ENCODE results near the gene DRAP1. TPM values are rescaled to one million over a fixed set of nuclear protein-coding genes. Genes with fewer than 3 reads are reported as not detected.

The DRAP1 gene
- total RNA-seq, 1 experiment from 2014 or later: 105 TPM

DNA sequence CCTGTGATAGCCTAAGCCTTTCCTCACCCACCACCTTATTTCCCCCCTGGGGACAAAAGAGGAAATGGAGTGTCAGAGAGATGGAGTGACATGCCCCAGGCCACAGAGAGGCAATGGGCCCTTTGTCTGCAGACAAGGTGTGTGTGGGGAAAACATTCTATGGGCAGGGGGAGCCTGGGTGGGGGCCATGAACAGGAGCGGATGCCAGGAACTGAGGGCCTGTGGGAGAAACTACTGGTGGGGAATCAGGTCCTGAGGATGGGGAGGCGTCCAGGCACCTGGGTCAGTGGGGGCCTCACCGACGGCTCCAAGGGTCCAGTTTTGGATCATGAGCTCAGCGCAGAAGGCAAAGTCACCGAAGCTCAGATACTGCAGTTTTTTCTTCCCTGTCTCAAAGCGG, 34.0 kb upstream of the DRAP1 start:
- no peak overlapping the region for H3K14ac ChIP-seq (ENCODE audit: insufficient read depth, low read length)
- H3K23me2 ChIP-seq (ENCODE audit: insufficient read length, low read depth, low read length, poor library complexity, severe bottlenecking): peaks cover 11% of the 10 kb centered on the region
- H3K18ac ChIP-seq (ENCODE audit: insufficient read length, low read depth, low read length): no peak overlapping the region
- peak overlapping the region in 1 of 2 experiments; percentile 56; a peak in 2 of 5 replicates for H3K4me3 Mint-ChIP-seq
- no peak overlapping the region for H4K91ac ChIP-seq (ENCODE audit: insufficient read length, low read depth, low read length)
- no peak overlapping the region for H3K9ac ChIP-seq (ENCODE audit: extremely low read depth, insufficient read length, low read length)
- peaks cover 9% of the 10 kb centered on the region; the same call in 1 of the 2 replicates for H3K4me1 ChIP-seq (ENCODE audit: insufficient read depth, low read length)
- H3T11ph ChIP-seq (ENCODE audit: low read length): no peak overlapping the region
- no peak overlapping the region for H3K27ac ChIP-seq (ENCODE audit: insufficient read length, low read depth, low read length)
- peaks cover 23 to 37% of the 10 kb centered on the region in 2 experiments for H3K4me1 Mint-ChIP-seq
- H4K5ac ChIP-seq (ENCODE audit: insufficient read length, low read depth, low read length): no peak overlapping the region
- H3K9me3 ChIP-seq (ENCODE audit: control insufficient read depth, low read depth, low read length): no peaks in the 10 kb centered on the region
- H2AFZ ChIP-seq (ENCODE audit: low read length): no peak overlapping the region
- no CpG with 5 or more reads among the region's 7 CpGs for WGBS (ENCODE audit: extremely low coverage, insufficient read length, low lambda C conversion rate)
- peaks cover 16% of the 10 kb centered on the region for H3K27me3 Mint-ChIP-seq (ENCODE audit: low read depth)
- H3K9me3 Mint-ChIP-seq: peaks cover 2 to 4% of the 10 kb centered on the region in 2 experiments; a peak in 2 of 5 replicates
- no peak overlapping the region for H4K8ac ChIP-seq (replicated peaks; ENCODE audit: insufficient read length, low read depth, low read length)
- DNase-seq: no peak
- no peak overlapping the region for H2BK5ac ChIP-seq (ENCODE audit: insufficient read length, low read length)
- 0 out of 7 replicates have a peak overlapping the region, but pooled peaks of 1 of the 3 experiments have one; percentile 28 for H3K27ac Mint-ChIP-seq
- TF ChIP-seq, protein P1, sequence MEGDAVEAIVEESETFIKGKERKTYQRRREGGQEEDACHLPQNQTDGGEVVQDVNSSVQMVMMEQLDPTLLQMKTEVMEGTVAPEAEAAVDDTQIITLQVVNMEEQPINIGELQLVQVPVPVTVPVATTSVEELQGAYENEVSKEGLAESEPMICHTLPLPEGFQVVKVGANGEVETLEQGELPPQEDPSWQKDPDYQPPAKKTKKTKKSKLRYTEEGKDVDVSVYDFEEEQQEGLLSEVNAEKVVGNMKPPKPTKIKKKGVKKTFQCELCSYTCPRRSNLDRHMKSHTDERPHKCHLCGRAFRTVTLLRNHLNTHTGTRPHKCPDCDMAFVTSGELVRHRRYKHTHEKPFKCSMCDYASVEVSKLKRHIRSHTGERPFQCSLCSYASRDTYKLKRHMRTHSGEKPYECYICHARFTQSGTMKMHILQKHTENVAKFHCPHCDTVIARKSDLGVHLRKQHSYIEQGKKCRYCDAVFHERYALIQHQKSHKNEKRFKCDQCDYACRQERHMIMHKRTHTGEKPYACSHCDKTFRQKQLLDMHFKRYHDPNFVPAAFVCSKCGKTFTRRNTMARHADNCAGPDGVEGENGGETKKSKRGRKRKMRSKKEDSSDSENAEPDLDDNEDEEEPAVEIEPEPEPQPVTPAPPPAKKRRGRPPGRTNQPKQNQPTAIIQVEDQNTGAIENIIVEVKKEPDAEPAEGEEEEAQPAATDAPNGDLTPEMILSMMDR (conservative IDR thresholded peaks at IDR 0.05): no peak
- H3K79me1 ChIP-seq (ENCODE audit: insufficient read depth, low read depth, low read length, poor library complexity, severe bottlenecking): no peaks in the 10 kb centered on the region
- H2BK20ac ChIP-seq (ENCODE audit: low read depth, low read length, poor library complexity, severe bottlenecking): no peak overlapping the region
- no peak overlapping the region for H3K56ac ChIP-seq (ENCODE audit: insufficient read length, low read depth, low read length)
- no peak overlapping the region for H2AK5ac ChIP-seq (ENCODE audit: insufficient read length, low read length)
- no peak overlapping the region for H2BK120ac ChIP-seq (ENCODE audit: low read depth, low read length, poor library complexity, severe bottlenecking)
- no peaks in the 10 kb centered on the region for H4K20me1 ChIP-seq (ENCODE audit: control insufficient read depth, insufficient read depth, insufficient read length)
- peaks cover 6% of the 10 kb centered on the region; the same call in 1 of the 2 replicates for H3K27me3 ChIP-seq (ENCODE audit: insufficient read depth, low read length)
- no peak overlapping the region for H3K4ac ChIP-seq (ENCODE audit: low read depth, low read length)
- H3K79me2 ChIP-seq (ENCODE audit: insufficient read depth, low read length): no peaks in the 10 kb centered on the region
- peaks cover 35 to 58% (median 55%) of the 10 kb centered on the region in 3 experiments for H3K36me3 Mint-ChIP-seq (ENCODE audit: insufficient read depth in 1 of 3, low read depth in 3 of 3)
- H2BK12ac ChIP-seq (ENCODE audit: insufficient read length, low read depth, low read length): no peak overlapping the region
- H3K23ac ChIP-seq (ENCODE audit: insufficient read length, low read depth, low read length): no peak overlapping the region
- H3K4me2 ChIP-seq (ENCODE audit: insufficient read depth, insufficient read length, low read length): no peak overlapping the region
- H2BK15ac ChIP-seq (ENCODE audit: low read depth, low read length): no peak overlapping the region

Data from H9 (cell line).